HG02885 (cell line): ENCODE measurements around the gene GPAT3.
A peak's percentile ranks its signal among the peaks of the same experiment; 100 is the strongest.
"Not testable (repeated sequence)": the region's sequence is repeated elsewhere in the genome, so short reads cannot be mapped to it uniquely, and the experiment has no call there.

Experiments used
- ATAC-seq: cut with Tn5 transposase; IDR thresholded peaks from one replicate; pipeline ENCODE4 v1.9.1; 2021; ENCODE audit warnings: mild to moderate bottlenecking; ENCODE audit not compliant: unreplicated experiment, poor library complexity

Gene GPAT3

GRCh38 chr4:83591056-83591455 lies 55.1 kb downstream of the GPAT3 start:
- ATAC-seq = no peak

- no peak for ATAC-seq
These were observed 55.8 kb downstream of the GPAT3 start for GRCh38 chr4:83591730-83592129.

- peak; percentile 84 for ATAC-seq
These were observed 63.3 kb downstream of the GPAT3 start for GRCh38 chr4:83599183-83599582.

GRCh38 chr4:83603129-83603528 lies 67.2 kb downstream of the GPAT3 start:
- no peak for ATAC-seq

- no peak for ATAC-seq
These were observed 68.4 kb downstream of the GPAT3 start for GRCh38 chr4:83604321-83604720.

- peak; percentile 2 for ATAC-seq
These were observed 69.3 kb downstream of the GPAT3 start for GRCh38 chr4:83605210-83605609.

GRCh38 chr4:83605744-83606172 lies 69.8 kb downstream of the GPAT3 start:
- ATAC-seq = peak; percentile 70

- ATAC-seq = no peak
These were observed 70.6 kb downstream of the GPAT3 start for GRCh38 chr4:83606460-83606859.

- no peak for ATAC-seq
These were observed 71.0 kb downstream of the GPAT3 start for GRCh38 chr4:83606898-83607297.

GRCh38 chr4:83609365-83609764 lies 73.5 kb downstream of the GPAT3 start:
- no peak for ATAC-seq

- ATAC-seq = no peak
These were observed 74.8 kb downstream of the GPAT3 start for GRCh38 chr4:83610729-83611128.

GRCh38 chr4:83613023-83613422 lies 77.1 kb downstream of the GPAT3 start:
- no peak for ATAC-seq

GRCh38 chr4:83613994-83614393 lies 78.1 kb downstream of the GPAT3 start:
- no peak for ATAC-seq

GRCh38 chr4:83616252-83616651 lies 80.3 kb downstream of the GPAT3 start:
- no peak for ATAC-seq

- no peak for ATAC-seq
These were observed 81.6 kb downstream of the GPAT3 start for GRCh38 chr4:83617371-83618035.

GRCh38 chr4:83618431-83618830 lies 82.5 kb downstream of the GPAT3 start:
- no peak for ATAC-seq

GRCh38 chr4:83618991-83619645 lies 83.2 kb downstream of the GPAT3 start:
- no peak for ATAC-seq

GRCh38 chr4:83622127-83622526 lies 86.2 kb downstream of the GPAT3 start:
- ATAC-seq = not testable (repeated sequence)

- ATAC-seq = no peak
These were observed 89.9 kb downstream of the GPAT3 start for GRCh38 chr4:83625821-83626220.

- no peak for ATAC-seq
These were observed 90.4 kb downstream of the GPAT3 start for GRCh38 chr4:83626245-83626836.

- no peak for ATAC-seq
These were observed 94.2 kb downstream of the GPAT3 start for GRCh38 chr4:83629945-83630721.
